ENCODE data around the gene FGD4.

FGD4 gene

GRCh38 chr12:32490801-32491200, 91.4 kb downstream of the FGD4 start:
- peaks cover 25% of the 10 kb centered on the region for H3K4me1 Mint-ChIP-seq
- H3K4me3 Mint-ChIP-seq = no peak overlapping the region
- H3K36me3 Mint-ChIP-seq (ENCODE audit: low read depth) = no peaks in the 10 kb centered on the region
- H3K9me3 Mint-ChIP-seq = no peaks in the 10 kb centered on the region
- H3K27ac Mint-ChIP-seq = no peak overlapping the region
- no peaks in the 10 kb centered on the region for H3K27me3 Mint-ChIP-seq (ENCODE audit: low read depth)
- no peak for TF ChIP-seq CTCF (IDR thresholded peaks at IDR 0.05; ENCODE audit: unreplicated experiment in 3 of 3)

- no peak for TF ChIP-seq CTCF (IDR thresholded peaks at IDR 0.05; ENCODE audit: unreplicated experiment in 3 of 3)
- Mint-ChIP-seq H3K27ac (no peak overlapping the region), H3K9me3 (no peaks in the 10 kb centered on the region), H3K4me3 (no peak overlapping the region), H3K4me1 (peaks cover 20% of the 10 kb centered on the region), H3K36me3 (ENCODE audit: low read depth) (no peaks in the 10 kb centered on the region), H3K27me3 (ENCODE audit: low read depth) (no peaks in the 10 kb centered on the region)
These were observed 93.9 kb downstream of the FGD4 start for GRCh38 chr12:32493282-32493681.

GRCh38 chr12:32494656-32495055, 95.3 kb downstream of the FGD4 start:
- no peak for TF ChIP-seq CTCF (IDR thresholded peaks at IDR 0.05; ENCODE audit: unreplicated experiment in 3 of 3)

GRCh38 chr12:32496946-32497345, 97.6 kb downstream of the FGD4 start:
- Mint-ChIP-seq H3K27ac (no peak overlapping the region), H3K36me3 (ENCODE audit: low read depth) (no peaks in the 10 kb centered on the region), H3K4me3 (no peak overlapping the region), H3K27me3 (ENCODE audit: low read depth) (no peaks in the 10 kb centered on the region), H3K4me1 (peaks cover 9% of the 10 kb centered on the region), H3K9me3 (no peaks in the 10 kb centered on the region)
- no peak for TF ChIP-seq CTCF (IDR thresholded peaks at IDR 0.05; ENCODE audit: unreplicated experiment in 3 of 3)

More at GRCh38 chr12:32494656-32495055, 95.3 kb downstream of the FGD4 start:
- Mint-ChIP-seq H3K36me3 (ENCODE audit: low read depth) (no peaks in the 10 kb centered on the region), H3K4me1 (peaks cover 11% of the 10 kb centered on the region), H3K27me3 (ENCODE audit: low read depth) (no peaks in the 10 kb centered on the region), H3K27ac (no peak overlapping the region), H3K9me3 (no peaks in the 10 kb centered on the region), H3K4me3 (no peak overlapping the region)

GRCh38 chr12:32497864-32498263, 98.5 kb downstream of the FGD4 start:
- no peak for TF ChIP-seq CTCF (IDR thresholded peaks at IDR 0.05; ENCODE audit: unreplicated experiment in 3 of 3)
- no peak overlapping the region for H3K27ac Mint-ChIP-seq

GRCh38 chr12:32499048-32499447, 99.7 kb downstream of the FGD4 start:
- H3K36me3 Mint-ChIP-seq (ENCODE audit: low read depth) = no peaks in the 10 kb centered on the region
- H3K4me3 Mint-ChIP-seq = no peak overlapping the region
- H3K27ac Mint-ChIP-seq = peak overlapping the region in 1 of 3 experiments; percentile 47
- no peaks in the 10 kb centered on the region for H3K27me3 Mint-ChIP-seq (ENCODE audit: low read depth)
- peaks cover 16% of the 10 kb centered on the region for H3K4me1 Mint-ChIP-seq
- H3K9me3 Mint-ChIP-seq = no peaks in the 10 kb centered on the region
- no peak for TF ChIP-seq CTCF (IDR thresholded peaks at IDR 0.05; ENCODE audit: unreplicated experiment in 3 of 3)

More at GRCh38 chr12:32497864-32498263, 98.5 kb downstream of the FGD4 start:
- no peaks in the 10 kb centered on the region for H3K36me3 Mint-ChIP-seq (ENCODE audit: low read depth)
- no peaks in the 10 kb centered on the region for H3K9me3 Mint-ChIP-seq
- no peaks in the 10 kb centered on the region for H3K27me3 Mint-ChIP-seq (ENCODE audit: low read depth)
- peaks cover 12% of the 10 kb centered on the region for H3K4me1 Mint-ChIP-seq
- no peak overlapping the region for H3K4me3 Mint-ChIP-seq

All from nephron (organoid).